ENCODE results near the gene ATG4B. TPM values are rescaled to one million over a fixed set of nuclear protein-coding genes. Genes with fewer than 3 reads are reported as not detected.
A peak's percentile ranks its signal among the peaks of the same experiment; 100 is the strongest.

The ATG4B gene
- total and polyA plus RNA-seq, 9 of the 15 experiments (the other 6 are each of a cell fraction or from before 2014, with no cell fraction given) = 5.9 to 58.8 (median 35.6) TPM

DNA sequence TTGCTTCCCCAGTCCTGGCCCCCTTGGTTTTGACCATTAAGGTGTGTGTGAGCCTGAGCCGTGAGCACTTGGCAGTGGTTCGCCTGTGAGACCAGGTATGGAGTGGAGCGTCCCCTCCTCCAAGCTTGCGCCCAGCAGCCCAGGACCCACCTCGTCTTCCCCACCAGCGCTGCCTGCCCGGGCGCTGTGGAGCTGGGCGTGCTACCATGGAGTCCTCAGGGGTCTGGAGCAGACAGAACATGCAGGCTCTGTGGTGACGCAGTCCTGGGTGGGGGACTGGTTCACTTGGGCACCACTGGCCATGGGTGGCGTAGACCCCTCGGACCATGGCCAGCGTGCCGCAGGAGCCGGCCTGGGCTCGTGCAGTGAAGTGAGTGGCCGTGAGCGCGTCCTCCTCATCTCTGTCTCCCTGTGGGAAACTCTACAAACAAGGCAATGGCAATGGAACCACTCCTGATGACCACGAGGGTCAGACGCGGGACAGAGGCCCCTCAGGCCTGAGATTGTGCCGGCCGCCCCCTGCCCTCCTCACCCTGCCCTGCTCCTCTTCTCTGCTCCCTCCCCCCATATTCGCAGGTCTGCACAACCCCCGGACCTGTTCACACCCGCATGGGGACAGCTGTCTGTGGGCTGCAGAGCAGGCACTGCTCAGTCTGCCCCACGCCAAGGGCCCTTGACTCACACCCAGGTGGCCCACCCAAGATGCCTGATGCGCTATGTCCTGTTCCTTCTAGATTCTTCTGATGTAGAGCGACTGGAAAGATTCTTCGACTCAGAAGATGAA, 34.2 kb downstream of the ATG4B start:
- POLR2A ChIA-PET = interaction anchor here (1.3 kb wide), 1 partner anchor 15 kb away, joined by 5 read pairs; the partner anchor contains the start of gene DTYMK
- no peak overlapping the region; a peak in 1 of 4 replicates for H3K9ac ChIP-seq (ENCODE audit: insufficient read depth in 1 of 2, low read depth in 2 of 2, low read length in 2 of 2)
- H3K27ac ChIP-seq (ENCODE audit: extremely low read depth, low read depth, low read length) = no peak overlapping the region
- ATAC-seq (no peak), FAIRE-seq (no peak), DNase-seq (ENCODE audit: extremely low read depth in 1 of 4, low spot score in 3 of 4) (no peak)
- H3K9me3 ChIP-seq (replicated peaks; ENCODE audit: control insufficient read depth, insufficient read depth, low read depth, low read length) = no peaks in the 10 kb centered on the region
- H3K9me1 ChIP-seq (ENCODE audit: control insufficient read depth, insufficient read depth, low read length) = no peaks in the 10 kb centered on the region
- CTCF ChIA-PET (ENCODE audit: low intra/inter-chr PET ratio) = no interaction called here
- TF ChIP-seq EP300 (IDR thresholded peaks at IDR 0.05; ENCODE audit: low read length) = no peak
- TF ChIP-seq POLR2G (IDR thresholded peaks at IDR 0.05; ENCODE audit: low read depth, low read length) = peak; percentile 47
- TF ChIP-seq GABPB1 (CRISPR knock-in tag; IDR thresholded peaks at IDR 0.05) = no peak
- in situ Hi-C loops (cut with MboI) (no loop called here), intact Hi-C loops (cut with micrococcal nuclease) (no loop called here)
- H3K36me3 ChIP-seq (ENCODE audit: control insufficient read depth, insufficient read depth, low read length) = peaks cover 40% of the 10 kb centered on the region; the same call in 1 of the 3 replicates
- no peaks in the 10 kb centered on the region for H3K79me2 ChIP-seq (ENCODE audit: control insufficient read depth, insufficient read depth, low read length)
- no peak overlapping the region for H3K4me2 ChIP-seq (ENCODE audit: insufficient read depth, low read length)
- H3K27me3 ChIP-seq (ENCODE audit: control insufficient read depth in 2 of 2, insufficient read depth in 2 of 2, low read length in 2 of 2) = no peaks in the 10 kb centered on the region
- 86% methylated on average over 10 of the region's 31 CpGs for WGBS (ENCODE audit: insufficient coverage, low coverage, missing lambda C conversion rate)
- no peak overlapping the region for H3K4me3 ChIP-seq
- H4K20me1 ChIP-seq (replicated peaks; ENCODE audit: control insufficient read depth, insufficient read depth, low read length) = no peaks in the 10 kb centered on the region; the same call in 1 of the 2 replicates
- no TSS peak for BruUV-seq (replicated peaks)
- no peak overlapping the region for H2AFZ ChIP-seq (ENCODE audit: low read depth, low read length)
- H3K4me1 ChIP-seq (replicated peaks in 1 of 2; ENCODE audit: control insufficient read depth in 2 of 2, insufficient read depth in 2 of 2, low read length in 2 of 2) = peaks cover 0 to 3% of the 10 kb centered on the region in 2 experiments; a peak in 2 of 5 replicates
